Measurements from ENCODE around the gene MYOM3. TPM values are rescaled to one million over a fixed set of nuclear protein-coding genes. Genes with fewer than 3 reads are reported as not detected.
A peak's percentile ranks its signal among the peaks of the same experiment; 100 is the strongest.

MYOM3 gene
- total RNA-seq, 1 donor from 2014 or later: 396 TPM

DNA sequence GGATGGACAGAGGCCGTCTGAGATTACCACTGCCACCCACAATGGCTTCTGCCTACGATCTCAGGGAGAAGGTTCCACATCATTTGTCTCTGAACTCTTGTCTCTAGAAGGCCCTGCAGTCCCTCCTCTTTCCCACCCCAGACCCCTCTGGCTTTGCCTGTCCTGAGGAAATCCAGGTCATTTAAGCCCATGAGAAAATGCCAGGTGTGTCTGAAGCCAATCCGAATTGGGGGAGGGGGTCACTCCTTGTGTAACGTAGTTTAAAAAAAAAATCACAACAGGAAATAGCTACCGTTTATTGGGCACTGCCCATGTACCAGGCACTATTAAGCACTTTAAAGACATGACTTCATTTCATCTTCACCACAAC is 7.5 kb upstream of the MYOM3 start:
- DNase-seq (no peak), ATAC-seq (ENCODE audit: poor library complexity) (no peak)
- intact Hi-C loops (cut with DNase I): no loop called here

DNA sequence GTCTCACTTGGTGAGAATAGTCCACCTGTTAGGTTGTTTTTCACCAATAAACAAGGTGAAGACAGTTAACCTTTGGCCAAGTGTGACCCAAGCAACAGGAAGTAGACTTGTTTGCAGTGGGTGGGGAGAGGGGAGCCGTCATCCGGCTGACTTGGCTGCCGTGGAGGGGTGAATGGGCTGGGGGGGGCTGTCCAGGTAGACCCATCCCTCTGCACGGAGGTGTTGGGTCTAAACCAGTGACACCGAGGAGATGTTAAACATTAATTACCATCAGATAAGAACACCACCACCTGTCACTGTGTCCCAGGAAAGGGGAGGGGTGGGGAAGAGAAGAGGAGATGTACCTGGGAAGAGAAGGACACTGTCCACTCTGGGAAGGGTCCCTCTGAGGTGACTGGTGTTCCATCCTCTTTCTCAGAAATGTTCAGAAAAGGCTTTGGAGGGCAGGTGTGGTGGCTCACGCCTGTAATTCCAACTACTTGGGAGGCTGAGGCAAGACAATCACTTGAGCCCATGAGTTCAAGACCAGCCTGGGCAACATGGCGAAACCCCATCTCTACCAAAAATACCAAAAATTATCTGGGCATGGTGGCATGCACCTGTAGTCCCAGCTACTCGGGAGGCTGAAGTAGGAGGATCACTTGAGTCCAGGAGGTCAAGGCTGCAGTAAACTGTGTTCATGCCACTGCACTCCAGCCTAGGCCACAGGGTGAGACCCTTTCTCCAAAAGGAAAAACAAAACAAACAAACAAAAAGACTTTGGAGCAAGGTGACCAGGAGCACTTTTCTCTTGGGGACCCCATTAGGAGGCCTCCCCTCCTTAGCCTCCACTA is 6.7 kb upstream of the MYOM3 start:
- intact Hi-C loops (cut with DNase I): no loop called here
- DNase-seq: no peak
- ATAC-seq (ENCODE audit: poor library complexity): no peak

DNA sequence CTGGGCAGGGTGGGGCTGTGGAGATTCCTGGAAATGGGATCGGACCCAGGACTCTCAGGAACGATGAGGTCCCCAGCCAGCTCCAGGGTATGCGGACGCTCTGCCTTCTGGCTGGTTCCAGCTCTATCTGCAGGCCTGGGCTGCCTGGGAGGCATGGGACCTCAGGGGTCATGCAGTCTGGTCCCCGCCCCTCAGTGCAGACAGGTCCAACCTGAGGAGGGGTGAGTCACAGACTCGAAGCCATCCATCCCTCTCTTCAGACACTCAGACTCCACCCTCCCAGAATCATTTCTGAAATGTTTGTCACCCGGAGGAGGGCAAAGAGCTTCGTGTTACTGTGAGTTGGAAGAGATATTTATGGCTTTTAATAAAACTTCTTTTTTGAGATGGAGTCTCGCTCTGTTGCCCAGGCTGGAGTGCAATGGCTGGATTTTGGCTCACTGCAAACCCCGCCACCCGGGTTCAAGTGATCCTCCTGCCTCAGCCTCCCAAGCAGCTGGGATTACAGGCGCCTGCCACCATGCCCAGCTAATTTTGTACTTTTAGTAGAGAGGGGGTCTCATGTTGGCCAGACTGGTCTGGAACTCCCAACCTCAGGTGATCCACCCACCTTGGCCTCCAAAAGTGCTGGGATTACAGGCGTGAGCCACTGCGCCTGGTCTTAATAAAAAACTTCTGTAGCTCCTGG is 5.9 kb upstream of the MYOM3 start:
- no peak for DNase-seq
- ATAC-seq (ENCODE audit: poor library complexity): no peak
- intact Hi-C loops (cut with DNase I): no loop called here

DNA sequence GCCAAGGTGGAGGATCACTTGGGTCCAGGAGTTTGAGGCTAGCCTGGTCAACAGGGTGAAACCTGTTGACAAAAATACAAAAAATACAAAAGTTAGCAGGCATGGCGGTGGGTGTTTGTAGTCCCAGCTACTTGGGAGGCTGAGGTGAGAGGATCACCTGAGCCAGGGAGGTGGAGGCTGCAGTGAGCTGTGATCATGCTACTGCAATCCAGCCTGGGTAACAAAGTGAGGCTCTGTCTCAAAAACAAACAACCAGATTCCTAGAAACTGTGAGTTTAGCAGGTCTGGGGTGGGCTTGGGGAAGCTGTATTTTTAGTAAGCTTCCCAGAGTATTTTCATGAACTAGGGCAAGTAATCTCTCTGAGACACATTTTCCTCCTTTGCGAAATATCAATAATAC is 5.2 kb upstream of the MYOM3 start:
- DNase-seq (no peak), ATAC-seq (ENCODE audit: poor library complexity) (no peak)
- intact Hi-C loops (cut with DNase I): no loop called here

DNA sequence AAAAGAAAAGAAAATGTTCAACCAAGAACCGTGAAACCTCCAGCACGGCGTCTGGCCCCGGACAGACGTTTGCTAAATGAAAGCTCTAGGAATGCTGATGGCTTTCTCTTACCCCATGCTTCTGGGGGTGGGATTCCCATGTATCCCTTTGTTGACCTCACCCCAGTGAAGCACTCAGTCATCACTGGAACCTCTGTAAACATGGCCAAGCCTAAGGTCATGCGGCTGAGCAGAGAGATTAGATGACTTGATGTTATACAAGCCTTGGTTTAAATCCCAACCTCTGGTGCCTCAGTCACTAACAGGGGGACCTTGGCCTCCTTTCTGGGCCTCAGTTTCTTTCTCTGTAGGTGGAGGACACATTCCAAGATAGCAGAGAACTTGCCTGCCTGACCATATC is 2.8 kb upstream of the MYOM3 start:
- DNase-seq: no peak
- intact Hi-C loops (cut with DNase I): loop anchor here (5.0 kb wide), 1 partner anchor 42 kb away; no protein-coding TSS in a partner anchor
- ATAC-seq (ENCODE audit: poor library complexity): no peak

DNA sequence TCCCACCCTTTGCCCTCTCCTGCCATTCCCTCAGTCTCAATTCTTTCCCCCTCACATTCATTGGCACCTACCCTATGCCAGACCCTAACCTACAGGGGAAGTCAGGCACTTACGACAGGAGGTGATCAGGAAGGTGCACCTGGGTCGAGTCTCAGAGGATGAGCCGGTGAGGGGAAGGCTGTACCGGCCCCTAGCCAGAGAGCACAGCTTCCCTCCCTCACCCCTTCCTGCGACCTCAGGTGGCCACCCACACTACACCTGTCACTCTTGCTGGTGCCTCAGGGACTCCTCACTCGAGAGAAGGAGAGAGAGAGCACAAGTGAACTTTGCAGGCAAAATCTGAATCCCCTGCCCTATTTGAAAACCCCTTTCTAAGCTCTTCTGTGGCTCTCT is 1.7 kb upstream of the MYOM3 start:
- intact Hi-C loops (cut with DNase I): loop anchor here (5.0 kb wide), 1 partner anchor 41 kb away; no protein-coding TSS in a partner anchor
- no peak for ATAC-seq (ENCODE audit: poor library complexity)
- no peak for DNase-seq

DNA sequence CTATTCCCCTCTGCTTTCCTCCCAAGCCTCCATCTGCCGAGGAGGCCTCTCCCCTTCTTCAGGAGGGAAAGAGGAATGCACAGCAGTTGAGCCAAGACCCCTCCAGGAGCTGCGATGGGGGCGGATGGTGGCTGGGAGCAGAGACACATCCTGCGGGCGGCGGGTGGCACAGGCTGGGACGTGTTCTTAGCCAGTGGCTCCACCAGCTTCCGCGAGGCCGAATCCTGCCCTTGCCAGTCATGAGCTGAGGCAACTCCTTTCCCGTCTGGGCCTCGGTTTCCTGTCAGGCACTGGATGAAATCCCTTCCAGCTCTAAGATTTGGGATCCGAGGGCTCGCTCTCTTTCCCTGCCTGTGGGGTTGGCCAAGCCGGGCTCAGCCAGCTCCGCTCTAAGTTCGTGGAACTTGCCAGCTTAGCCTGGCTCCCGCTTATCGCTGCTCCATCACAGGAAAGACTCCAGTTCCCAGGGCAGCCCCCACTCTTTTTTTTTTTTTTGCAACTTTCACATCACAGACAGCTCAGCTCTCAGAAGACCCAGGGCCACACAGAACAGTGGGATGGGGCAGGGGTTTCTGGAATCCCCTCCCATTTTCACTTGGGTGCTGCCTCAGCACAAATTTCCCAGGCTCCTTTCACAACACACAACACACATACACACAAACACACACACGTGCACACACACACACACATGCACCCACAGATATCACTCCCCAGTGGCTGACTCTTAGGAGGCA is 506 bp downstream of the MYOM3 start:
- intact Hi-C loops (cut with DNase I): loop anchor here (5.0 kb wide), 1 partner anchor 39 kb away; no protein-coding TSS in a partner anchor
- peak; percentile 56 for DNase-seq
- peak; percentile 35 for ATAC-seq (ENCODE audit: poor library complexity)

DNA sequence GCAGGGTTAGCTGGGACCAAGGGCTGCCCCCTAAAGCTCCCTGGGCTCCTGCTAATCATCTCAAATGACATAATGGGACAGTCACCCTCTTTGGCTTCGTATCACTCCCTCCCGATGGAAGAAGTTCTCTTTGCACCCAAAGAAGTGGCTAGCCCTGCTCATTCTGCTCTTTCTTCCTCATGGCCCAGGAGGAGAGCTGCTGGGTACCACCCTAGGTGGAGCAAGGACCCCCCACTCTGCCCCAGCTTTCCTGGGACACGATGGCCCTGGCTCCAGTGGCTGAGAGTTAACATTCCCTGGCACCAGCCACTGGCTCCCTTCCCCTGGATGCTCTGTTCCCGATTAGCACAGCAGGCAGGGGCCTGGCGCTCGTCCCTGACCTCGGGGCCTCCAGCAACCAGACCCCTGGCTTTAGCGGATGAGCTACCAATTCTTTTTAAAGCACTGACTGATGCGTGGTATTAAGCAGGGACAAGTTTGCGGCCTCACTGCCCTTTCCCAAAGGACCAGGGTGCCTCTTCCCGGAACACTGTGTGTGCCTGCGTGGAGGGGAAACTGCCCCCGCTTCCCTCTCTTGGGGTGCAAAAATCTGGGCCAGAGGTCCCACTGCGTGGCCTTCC is 1.2 kb downstream of the MYOM3 start:
- DNase-seq (peak; percentile 90), ATAC-seq (ENCODE audit: poor library complexity) (peak; percentile 74)
- intact Hi-C loops (cut with DNase I): loop anchor here (5.0 kb wide), 1 partner anchor 38 kb away; no protein-coding TSS in a partner anchor

DNA sequence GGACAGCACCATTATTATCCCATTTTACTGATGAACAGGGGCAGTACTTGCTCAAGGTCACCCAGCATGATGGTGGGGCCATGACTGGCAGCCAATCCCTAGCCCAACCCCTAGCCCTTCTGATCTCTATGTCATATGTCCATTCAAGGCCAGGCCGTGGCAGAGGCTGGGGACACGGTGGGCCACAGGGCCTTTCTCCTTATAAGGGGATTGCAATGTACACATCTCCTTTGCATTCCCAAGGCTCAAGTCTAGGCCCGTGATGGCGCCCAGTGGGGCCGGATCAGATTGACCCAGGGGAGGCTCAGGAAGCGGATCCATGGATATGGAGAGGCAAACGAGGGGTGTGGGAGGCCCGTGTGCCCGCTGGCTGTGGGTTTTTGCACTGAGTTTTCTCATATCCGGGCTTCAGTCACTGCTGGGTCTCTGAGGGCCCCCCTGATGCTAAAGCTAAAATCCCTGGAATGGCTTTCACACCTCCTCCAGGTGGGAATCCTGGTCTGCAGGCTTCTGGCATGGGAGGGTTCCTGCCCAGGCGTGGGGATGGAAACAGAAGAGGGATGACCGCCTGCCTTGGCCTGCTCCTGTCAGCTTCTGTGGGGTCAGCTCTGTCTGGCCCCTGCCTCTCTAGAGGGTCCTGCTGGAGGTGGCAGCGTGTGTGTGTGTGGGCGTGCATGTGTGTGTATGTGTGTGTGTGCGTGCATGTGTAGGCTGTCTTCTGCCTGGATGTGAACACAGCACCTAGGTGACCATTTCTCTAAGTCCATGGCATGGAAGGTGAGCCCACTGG is 2.1 kb downstream of the MYOM3 start:
- intact Hi-C loops (cut with DNase I): loop anchor here (5.0 kb wide), 1 partner anchor 38 kb away; no protein-coding TSS in a partner anchor
- no peak for ATAC-seq (ENCODE audit: poor library complexity)
- no peak for DNase-seq

DNA sequence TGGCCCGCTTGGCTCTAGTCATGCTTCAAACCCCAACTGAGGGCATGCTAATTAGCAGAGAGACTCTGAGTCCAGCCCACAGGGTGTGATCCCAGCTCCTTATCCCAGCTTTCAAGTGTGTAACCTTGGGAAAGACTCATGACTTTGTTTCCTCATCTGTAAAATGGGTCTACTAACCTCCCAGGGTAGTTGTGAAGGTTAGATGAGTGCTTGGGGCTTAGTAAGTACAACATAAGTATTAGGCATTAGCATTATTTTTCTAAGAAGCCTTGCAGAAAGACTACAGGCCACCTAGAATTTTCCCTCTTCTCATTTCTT is 2.8 kb downstream of the MYOM3 start:
- DNase-seq (no peak), ATAC-seq (ENCODE audit: poor library complexity) (no peak)
- intact Hi-C loops (cut with DNase I): no loop called here

DNA sequence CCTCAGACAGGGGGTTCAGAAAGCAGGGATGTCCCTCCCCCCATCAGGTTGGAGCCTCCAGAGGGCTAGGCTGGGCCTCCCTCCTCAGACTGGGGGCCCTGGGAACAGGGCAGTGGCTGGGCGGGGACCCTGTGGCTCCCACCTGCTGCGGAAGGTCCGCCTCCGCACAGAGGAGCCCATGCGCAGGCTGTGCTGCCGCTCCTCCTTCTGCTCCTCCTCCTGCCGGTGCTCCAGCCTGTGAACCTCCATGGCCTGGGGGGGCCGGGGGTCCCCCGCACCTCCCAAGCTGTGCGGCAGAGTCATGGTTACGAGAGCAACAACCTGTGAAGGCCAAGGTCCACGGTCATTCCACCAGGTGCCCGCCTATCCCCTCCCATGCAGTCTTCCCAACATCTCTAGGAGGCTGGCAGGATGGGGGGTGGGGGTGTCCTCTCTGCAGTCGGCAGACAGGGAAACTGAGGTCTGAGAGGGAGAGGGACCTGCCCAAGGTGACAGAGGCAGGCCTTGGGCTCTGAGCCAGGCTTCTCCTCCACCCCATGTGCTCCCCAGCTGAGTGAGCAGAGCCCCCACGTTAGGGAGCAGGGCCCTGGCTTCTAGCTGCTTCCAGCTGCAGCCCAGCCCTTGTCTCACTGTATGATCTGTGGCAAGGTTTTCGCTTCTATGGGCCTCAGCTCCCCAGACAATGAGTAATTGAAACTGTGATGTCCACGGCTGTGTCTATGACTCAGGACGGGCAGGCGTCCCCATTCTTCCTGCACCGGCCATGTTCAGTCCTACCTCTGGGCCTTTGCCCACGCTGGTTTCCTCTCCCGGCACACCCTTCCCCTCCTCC is 3.4 kb downstream of the MYOM3 start:
- ATAC-seq (ENCODE audit: poor library complexity) (no peak), DNase-seq (no peak)
- intact Hi-C loops (cut with DNase I): no loop called here

DNA sequence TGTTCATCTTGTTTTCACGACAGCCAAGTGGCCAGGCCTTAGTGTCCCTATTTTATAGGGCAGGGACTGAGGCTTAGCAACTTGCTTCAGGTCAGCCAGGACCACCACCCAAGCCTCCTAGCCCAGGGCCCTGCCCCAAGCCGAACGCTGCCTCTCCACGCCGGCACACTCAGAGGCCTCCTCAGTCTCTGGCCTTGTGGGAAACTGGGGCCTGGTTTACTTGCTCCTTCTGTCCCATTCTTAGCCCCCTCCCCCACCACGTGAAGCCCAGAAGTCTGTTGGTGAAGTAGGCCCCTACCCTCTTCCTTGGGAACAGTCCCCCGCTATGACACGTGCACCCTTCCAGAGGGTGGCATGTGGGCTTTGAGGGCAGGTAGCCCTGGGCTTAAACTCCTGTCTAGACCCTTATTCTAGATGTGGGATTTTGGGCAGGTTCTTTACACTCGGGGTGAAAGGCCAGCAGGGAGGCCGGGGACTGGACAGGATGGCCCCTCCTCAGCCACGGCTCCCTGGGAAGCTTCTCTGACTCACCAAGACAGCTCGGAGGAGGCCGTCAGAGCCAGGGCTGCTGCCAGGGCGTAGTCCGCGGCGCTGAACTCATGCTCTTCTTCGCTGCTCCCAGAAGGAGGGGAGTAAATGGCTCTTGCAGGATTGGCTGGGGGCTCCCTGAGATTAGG is 4.3 kb downstream of the MYOM3 start:
- DNase-seq: no peak
- ATAC-seq (ENCODE audit: poor library complexity): no peak
- intact Hi-C loops (cut with DNase I): no loop called here

DNA sequence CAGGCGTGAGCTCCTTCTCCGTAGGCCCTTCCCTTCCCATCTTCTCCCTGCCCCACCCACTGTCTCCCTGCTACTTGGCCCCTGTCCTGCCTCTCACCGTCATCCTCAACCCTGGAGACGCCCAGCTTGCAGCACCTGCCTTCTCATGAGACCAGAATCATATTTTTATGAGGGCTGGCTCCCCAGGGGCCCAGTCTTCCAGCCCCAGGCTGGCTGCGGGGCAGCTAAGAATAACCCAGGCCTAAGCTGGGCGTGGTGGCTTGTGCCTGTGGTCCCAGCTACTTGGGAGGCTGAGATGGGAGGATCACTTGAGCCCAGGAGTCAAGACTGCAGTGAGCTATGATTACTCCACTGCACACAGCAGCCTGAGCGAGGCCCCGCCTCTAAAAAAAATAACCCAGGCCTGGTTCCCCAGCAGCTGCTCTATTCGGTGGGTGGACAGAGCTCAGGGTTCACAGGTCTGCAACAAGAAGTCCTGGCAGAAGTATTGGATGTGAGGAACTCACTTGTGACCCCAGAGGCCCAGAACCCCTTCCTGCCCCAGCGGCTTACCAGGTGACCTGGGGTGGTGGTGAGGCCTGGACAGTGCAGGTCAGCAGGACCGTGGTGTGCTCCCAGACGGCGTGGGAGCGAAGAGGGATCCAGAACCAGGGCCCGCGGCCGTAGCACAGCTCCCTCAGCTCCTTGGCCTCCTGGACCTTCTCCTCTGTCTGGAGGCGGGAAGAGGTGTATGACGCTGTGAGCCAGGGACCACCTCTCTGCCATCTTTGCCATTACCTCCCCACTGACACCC is 6.4 kb downstream of the MYOM3 start:
- no peak for ATAC-seq (ENCODE audit: poor library complexity)
- no peak for DNase-seq
- intact Hi-C loops (cut with DNase I): no loop called here

DNA sequence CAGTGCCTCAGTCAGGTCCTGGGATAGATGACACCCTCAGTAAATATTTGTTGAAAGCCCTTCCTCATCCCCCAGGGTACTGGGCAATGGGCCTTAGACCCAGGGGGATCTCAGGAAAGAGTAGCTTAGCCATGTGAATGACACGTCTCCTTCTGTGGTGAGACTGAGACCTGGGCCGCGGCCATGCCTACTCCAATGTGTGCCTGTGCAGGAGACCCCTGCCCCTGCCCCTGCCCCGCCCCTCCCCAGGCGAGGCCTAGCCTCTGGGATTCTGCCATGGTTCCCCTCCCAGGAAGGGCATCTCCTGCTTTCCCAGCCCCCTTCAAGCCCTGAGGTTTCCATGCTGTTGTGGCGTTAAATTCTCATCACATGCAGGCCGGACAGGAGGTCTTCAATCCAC is 7.1 kb downstream of the MYOM3 start:
- intact Hi-C loops (cut with DNase I): no loop called here
- ATAC-seq (ENCODE audit: poor library complexity) (no peak), DNase-seq (no peak)

DNA sequence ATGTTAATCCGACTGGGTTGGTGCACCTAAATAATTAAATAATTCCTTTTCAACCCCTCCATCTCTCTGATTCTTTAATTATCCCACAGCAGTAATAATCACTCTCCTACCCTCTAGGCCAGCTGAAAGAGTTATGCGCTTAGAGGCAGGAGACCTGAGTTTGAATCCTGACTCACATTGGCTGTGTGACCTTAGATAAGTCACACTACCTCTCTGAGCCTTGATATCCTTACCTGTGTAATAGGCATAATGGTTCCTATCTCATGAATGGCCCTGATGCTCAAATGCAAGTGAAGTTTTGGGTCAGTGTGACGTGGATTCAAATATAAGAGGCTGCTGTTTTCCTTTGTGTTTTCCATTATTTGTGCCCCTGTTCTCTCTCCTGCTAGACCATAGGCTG is 8.1 kb downstream of the MYOM3 start:
- DNase-seq: no peak
- no peak for ATAC-seq (ENCODE audit: poor library complexity)
- intact Hi-C loops (cut with DNase I): no loop called here

DNA sequence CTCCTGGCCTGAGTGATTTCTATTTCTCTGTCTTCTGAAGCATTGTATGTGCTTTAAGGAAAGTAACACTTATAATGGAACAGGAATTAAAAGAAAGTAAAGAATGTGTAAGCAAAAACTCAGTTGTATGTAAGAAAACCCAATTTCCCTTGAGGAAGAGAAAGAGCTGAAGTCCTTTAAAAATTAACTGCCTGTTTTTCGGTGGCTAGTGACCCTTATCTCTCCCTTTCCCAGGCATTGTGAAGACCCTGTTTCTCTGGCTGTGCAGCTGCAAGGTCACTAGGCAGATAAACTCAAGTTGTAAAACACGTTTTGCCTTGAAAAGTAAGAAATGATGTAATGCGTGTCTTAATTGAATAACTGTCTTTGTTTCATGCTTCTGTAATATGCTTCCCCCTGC is 8.5 kb downstream of the MYOM3 start:
- ATAC-seq (ENCODE audit: poor library complexity) (no peak), DNase-seq (no peak)
- intact Hi-C loops (cut with DNase I): no loop called here
